ENCODE results near the gene SEL1L3. TPM values are rescaled to one million over a fixed set of nuclear protein-coding genes. Genes with fewer than 3 reads are reported as not detected.

The SEL1L3 gene
- total and polyA plus RNA-seq, 7 donors: 3.5 to 65.6 (median 8.1) TPM

DNA sequence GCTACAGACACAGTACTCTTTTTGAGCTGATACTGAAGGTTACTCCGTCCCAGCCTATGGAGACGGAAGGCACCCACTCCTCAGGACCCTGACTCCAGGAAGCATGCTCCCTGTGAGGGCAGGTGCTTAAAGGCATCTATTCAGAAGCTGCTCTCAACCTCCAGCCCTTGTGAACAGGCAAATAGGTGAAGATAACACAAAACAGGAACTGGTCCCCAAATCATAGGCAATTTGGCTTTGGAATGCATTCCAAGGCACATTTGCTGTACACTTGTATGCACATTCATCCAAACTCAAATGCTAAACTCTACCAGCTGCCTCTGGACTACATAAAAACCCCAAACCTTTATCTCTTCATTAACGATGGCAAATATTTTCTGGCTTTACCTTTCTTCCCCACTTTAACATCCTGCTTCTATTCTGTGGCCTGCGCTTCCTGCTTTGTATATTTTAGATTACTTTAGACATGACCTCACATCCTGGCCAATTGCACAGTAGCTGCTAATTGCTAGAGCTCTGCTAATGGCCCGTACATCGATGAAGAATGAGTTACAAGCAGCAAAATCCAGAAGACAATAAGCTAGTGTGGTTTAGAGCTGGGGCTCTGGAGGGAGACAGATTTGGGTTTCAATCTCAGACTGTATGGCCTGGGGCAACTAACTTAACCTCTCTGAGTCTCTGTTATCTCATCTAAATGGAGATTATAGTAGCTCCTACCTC is 3.2 kb downstream of the SEL1L3 start:
- no peak for DNase-seq
- peaks cover 0 to 14% (median 12%) of the 10 kb centered on the region in 4 donors for H3K4me1 ChIP-seq
- TF ChIP-seq EP300 (IDR thresholded peaks at IDR 0.05): no peak
- TF ChIP-seq POLR2A (IDR thresholded peaks at IDR 0.05): no peak
- no peak for TF ChIP-seq CTCF (IDR thresholded peaks at IDR 0.05)
- TF ChIP-seq POLR2AphosphoS5 (IDR thresholded peaks at IDR 0.05): no peak
- intact Hi-C loops (cut with DNase I): no loop called here
- 50 to 54% methylated on average over 6 of the region's 6 CpGs for WGBS, 2 donors
- H3K27ac ChIP-seq: peak overlapping the region in 1 of 4 donors; percentile 18
- H3K36me3 ChIP-seq: no peaks in the 10 kb centered on the region
- no peak overlapping the region for H3K4me3 ChIP-seq
- peaks cover 0 to 43% (median 2%) of the 10 kb centered on the region in 3 donors for H3K27me3 ChIP-seq
- no peaks in the 10 kb centered on the region for H3K9me3 ChIP-seq

- Histone ChIP-seq H3K9me3 (no peaks in the 10 kb centered on the region), H3K27ac (no peak overlapping the region), H3K27me3 (peaks cover 0 to 43% (median 2%) of the 10 kb centered on the region in 3 donors), H3K4me1 (peaks cover 0 to 14% (median 12%) of the 10 kb centered on the region in 4 donors), H3K36me3 (no peaks in the 10 kb centered on the region), H3K4me3 (no peak overlapping the region)
- DNase-seq: no peak
- intact Hi-C loops (cut with DNase I): no loop called here
- 96 to 97% methylated on average over 8 of the region's 8 CpGs for WGBS, 2 donors
- TF ChIP-seq POLR2AphosphoS5 (IDR thresholded peaks at IDR 0.05): no peak
- TF ChIP-seq EP300 (IDR thresholded peaks at IDR 0.05): no peak
- TF ChIP-seq CTCF (IDR thresholded peaks at IDR 0.05): no peak
- no peak for TF ChIP-seq POLR2A (IDR thresholded peaks at IDR 0.05)
Observed at GRCh38 chr4:25857851-25858400, 4.9 kb downstream of the SEL1L3 start.

- no peaks in the 10 kb centered on the region for H3K36me3 ChIP-seq
- peaks cover 0 to 13% (median 10%) of the 10 kb centered on the region in 4 donors for H3K4me1 ChIP-seq
- H3K27ac ChIP-seq: no peak overlapping the region
- H3K9me3 ChIP-seq: no peaks in the 10 kb centered on the region
- H3K27me3 ChIP-seq: peaks cover 0 to 42% (median 2%) of the 10 kb centered on the region in 3 donors
- WGBS, 2 donors: 93 to 95% methylated on average over 2 of the region's 2 CpGs
- H3K4me3 ChIP-seq: no peak overlapping the region
- no peak for DNase-seq
- intact Hi-C loops (cut with DNase I): no loop called here
- TF ChIP-seq CTCF (IDR thresholded peaks at IDR 0.05): no peak
- no peak for TF ChIP-seq POLR2AphosphoS5 (IDR thresholded peaks at IDR 0.05)
- TF ChIP-seq POLR2A (IDR thresholded peaks at IDR 0.05): no peak
- no peak for TF ChIP-seq EP300 (IDR thresholded peaks at IDR 0.05)
Observed at GRCh38 chr4:25857403-25857802, 5.4 kb downstream of the SEL1L3 start.

DNA sequence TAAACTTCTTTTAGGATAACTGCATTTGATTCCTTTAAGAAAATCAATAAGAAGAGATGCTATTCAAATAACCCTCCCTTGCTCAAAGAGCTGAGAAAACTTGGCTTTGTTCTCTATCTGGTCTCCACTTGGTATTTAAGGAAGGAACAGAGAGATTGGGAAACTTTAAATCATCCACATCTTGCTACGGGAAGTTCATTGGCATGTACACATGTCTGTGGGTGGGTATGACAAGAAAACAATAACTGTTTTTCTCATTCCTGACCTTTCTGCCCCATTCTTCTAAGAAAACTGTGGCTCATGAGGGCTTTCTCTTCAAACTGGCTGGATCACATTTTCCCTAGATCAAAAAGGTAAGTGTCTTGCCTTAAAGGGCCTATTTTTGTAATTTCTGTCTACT is 6.0 kb downstream of the SEL1L3 start:
- Histone ChIP-seq H3K27ac (no peak overlapping the region), H3K9me3 (no peaks in the 10 kb centered on the region), H3K4me3 (no peak overlapping the region), H3K27me3 (peaks cover 0 to 36% (median 2%) of the 10 kb centered on the region in 3 donors), H3K4me1 (peaks cover 0 to 7% (median 4%) of the 10 kb centered on the region in 4 donors), H3K36me3 (no peaks in the 10 kb centered on the region)
- TF ChIP-seq POLR2A (IDR thresholded peaks at IDR 0.05) (no peak), POLR2AphosphoS5 (IDR thresholded peaks at IDR 0.05) (no peak), CTCF (IDR thresholded peaks at IDR 0.05) (no peak), EP300 (IDR thresholded peaks at IDR 0.05) (no peak)
- intact Hi-C loops (cut with DNase I): no loop called here
- no peak for DNase-seq
- 52 to 54% methylated on average over 1 of the region's 1 CpG for WGBS, 2 donors

Data from sigmoid colon (tissue), 7 donors.